Skeletal muscle tissue (tissue), 4 donors: ENCODE data around the gene ARHGEF6. TPM values are rescaled to one million over a fixed set of nuclear protein-coding genes. Genes with fewer than 3 reads are reported as not detected.

Experiments used
- H3K27ac ChIP-seq: one replicate; pipeline ENCODE4 v1.7.0; 2013; ENCODE audit warnings: mild to moderate bottlenecking, low read depth, low read length, inconsistent platforms
- H3K27me3 ChIP-seq, 3 donors: one replicate each; pipeline ENCODE4 v1.7.0; 2013; ENCODE audit warnings: low read length in 3 of 3; ENCODE audit not compliant: control insufficient read depth in 3 of 3, insufficient read depth in 3 of 3
- H3K36me3 ChIP-seq, 3 donors: one replicate each; pipeline ENCODE4 v1.7.0; 2013; ENCODE audit warnings: low read length in 3 of 3; ENCODE audit not compliant: control insufficient read depth in 3 of 3, insufficient read depth in 3 of 3
- H3K4me1 ChIP-seq, 3 donors: one replicate each; pipeline ENCODE4 v1.7.0; 2013; ENCODE audit warnings: low read length in 3 of 3, mild to moderate bottlenecking in 3 of 3; ENCODE audit not compliant: control insufficient read depth in 3 of 3, insufficient read depth in 3 of 3
- H3K4me3 ChIP-seq, 3 donors: one replicate each; pipeline ENCODE4 v1.7.0; 2013; ENCODE audit warnings: low read length in 3 of 3
- H3K9ac ChIP-seq, 3 donors: one replicate each; pipeline ENCODE4 v1.7.0; 2013; ENCODE audit warnings: low read length in 3 of 3, mild to moderate bottlenecking in 3 of 3, moderate library complexity in 2 of 3, low read depth in 1 of 3
- H3K9me3 ChIP-seq, 3 donors: one replicate each; pipeline ENCODE4 v1.7.0; 2013; ENCODE audit warnings: low read length in 3 of 3; ENCODE audit not compliant: control insufficient read depth in 3 of 3
- total RNA-seq: library from RNA; depleted of rRNA; stranded (reverse); fragments of >200 nt; gene quantifications from one replicate; pipeline ENCODE4 v1.2.3, GENCODE V29; 2014
- donor health status: Osteomylitis.

ARHGEF6 gene
- total RNA-seq, 1 donor from 2014 or later = 25.6 TPM

DNA sequence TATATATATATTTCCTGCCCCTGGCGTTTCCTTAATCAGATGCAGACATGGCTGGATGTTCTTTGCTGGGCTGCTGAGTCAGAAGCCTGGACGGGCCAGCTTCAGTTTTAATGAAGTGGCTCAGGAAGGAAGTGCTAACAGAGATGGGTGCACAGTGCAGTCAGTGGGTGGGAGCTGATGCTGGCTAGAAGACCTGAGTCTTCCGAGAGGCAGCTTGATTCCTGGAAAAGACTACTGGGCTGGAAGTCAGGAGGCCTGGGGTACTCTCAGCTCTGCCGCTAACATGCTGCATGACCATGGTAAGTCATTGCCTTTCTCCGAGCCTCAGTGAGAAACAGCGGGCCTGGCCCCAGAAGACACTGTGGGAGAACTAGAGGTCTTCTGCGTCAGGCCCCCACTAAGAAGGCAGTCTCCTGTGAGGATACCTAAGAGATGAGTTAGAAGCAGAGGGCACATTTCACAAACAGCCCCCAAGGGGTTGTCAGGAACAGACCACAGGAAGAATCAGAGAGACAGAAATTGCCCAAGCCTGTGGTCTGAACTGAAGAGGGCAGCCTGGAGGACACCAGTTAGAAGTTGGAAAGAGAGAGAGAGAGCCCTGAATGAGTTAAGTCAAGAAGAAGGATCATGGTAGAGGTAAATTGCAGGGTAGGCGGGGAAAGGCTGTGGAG, 141.1 kb downstream of the ARHGEF6 start:
- Histone ChIP-seq H3K27ac (no peak overlapping the region), H3K9me3 (no peaks in the 10 kb centered on the region), H3K4me1 (no peaks in the 10 kb centered on the region), H3K9ac (no peak overlapping the region), H3K27me3 (peaks cover 0 to 4% (median 0%) of the 10 kb centered on the region in 3 donors), H3K36me3 (no peaks in the 10 kb centered on the region), H3K4me3 (no peak overlapping the region)

DNA sequence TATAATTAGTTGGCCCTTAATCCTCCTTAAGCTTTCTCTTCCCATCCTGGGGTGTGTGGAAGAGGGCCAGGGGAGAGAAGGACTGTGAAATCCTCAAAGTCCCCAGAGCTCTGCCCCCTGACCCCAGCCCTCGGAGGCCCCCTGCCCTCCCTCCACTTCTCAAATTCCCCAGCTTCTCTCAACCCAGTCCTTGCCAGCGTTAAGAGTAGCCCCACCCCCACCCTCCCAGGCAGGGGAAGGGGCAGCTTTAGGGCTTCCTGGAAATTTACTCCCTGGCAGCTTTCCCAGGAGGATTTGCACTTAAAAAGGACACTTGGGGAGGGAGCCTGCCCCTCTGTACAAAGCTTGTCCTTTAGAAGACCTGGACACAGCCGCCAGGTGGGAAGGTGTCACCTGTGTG, 144.6 kb downstream of the ARHGEF6 start:
- Histone ChIP-seq H3K4me3 (no peak overlapping the region), H3K36me3 (no peaks in the 10 kb centered on the region), H3K4me1 (no peaks in the 10 kb centered on the region), H3K27me3 (peaks cover 0 to 4% (median 0%) of the 10 kb centered on the region in 3 donors), H3K9me3 (no peaks in the 10 kb centered on the region), H3K9ac (no peak overlapping the region), H3K27ac (no peak overlapping the region)

- Histone ChIP-seq H3K27me3 (peaks cover 0 to 4% (median 0%) of the 10 kb centered on the region in 3 donors), H3K4me1 (no peaks in the 10 kb centered on the region), H3K36me3 (no peaks in the 10 kb centered on the region), H3K4me3 (no peak overlapping the region), H3K27ac (no peak overlapping the region), H3K9me3 (no peaks in the 10 kb centered on the region), H3K9ac (no peak overlapping the region)
Observed at GRCh38 chrX:136635235-136635634, 145.5 kb downstream of the ARHGEF6 start.

DNA sequence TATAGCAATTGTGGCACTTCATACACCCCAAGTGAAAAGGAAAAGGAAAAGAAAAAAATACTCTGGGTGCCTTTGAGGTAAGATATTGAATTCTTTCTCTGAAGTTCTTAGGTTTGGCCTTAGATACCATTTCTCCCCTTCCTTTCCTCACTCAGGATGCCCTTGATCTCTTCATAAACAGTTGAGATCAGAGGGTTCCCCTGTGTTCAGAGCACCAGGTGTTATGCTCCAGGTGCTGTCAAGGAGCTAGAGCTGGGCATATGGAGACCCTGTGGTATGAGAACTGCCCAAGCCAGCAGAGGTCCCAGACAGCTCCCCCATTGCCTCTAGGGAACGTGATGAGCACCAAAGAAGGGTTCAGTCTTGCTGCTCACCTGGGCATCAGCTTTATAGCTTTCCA, 149.9 kb downstream of the ARHGEF6 start:
- no peak overlapping the region for H3K9ac ChIP-seq
- H3K27me3 ChIP-seq = no peaks in the 10 kb centered on the region
- no peaks in the 10 kb centered on the region for H3K4me1 ChIP-seq

DNA sequence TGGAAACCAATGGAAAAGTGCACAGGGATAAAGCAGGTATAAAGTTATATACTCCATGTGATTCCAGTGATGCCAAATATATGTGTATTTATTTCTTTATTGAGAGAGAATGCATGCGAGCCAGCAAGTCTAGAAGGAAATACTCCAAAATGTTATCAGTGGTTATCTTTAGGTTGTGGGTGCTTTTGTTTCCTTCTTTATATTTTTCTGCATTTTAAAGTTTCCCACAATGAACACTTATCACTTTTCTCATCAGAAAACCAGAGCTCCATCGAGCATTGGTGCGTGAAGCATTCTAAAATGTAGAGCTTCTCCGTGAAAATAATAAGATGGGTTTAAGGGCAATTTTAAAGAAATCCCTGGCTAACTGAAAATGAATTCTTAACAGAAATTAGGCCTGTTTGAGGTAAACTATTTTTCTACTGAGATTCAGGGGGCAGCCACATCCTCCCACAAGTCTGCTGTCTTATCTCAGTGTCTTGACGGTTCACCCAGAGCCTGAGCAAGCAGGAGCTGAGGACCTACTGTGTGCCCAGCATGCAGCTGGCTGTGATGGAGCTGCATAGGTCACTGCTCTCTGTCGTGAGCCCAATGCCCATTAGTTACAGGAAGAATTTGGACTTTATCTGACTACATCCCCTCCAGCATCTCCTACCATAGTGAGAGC, 151.5 kb downstream of the ARHGEF6 start:
- H3K9me3 ChIP-seq = no peaks in the 10 kb centered on the region
- H3K36me3 ChIP-seq = no peaks in the 10 kb centered on the region
- H3K4me3 ChIP-seq = no peak overlapping the region
- H3K27ac ChIP-seq = no peak overlapping the region
- no peak overlapping the region for H3K9ac ChIP-seq
- H3K27me3 ChIP-seq = no peaks in the 10 kb centered on the region
- no peaks in the 10 kb centered on the region for H3K4me1 ChIP-seq

More for the DNA sequence above, 149.9 kb downstream of the ARHGEF6 start:
- Histone ChIP-seq H3K4me3 (no peak overlapping the region), H3K9me3 (no peaks in the 10 kb centered on the region), H3K36me3 (no peaks in the 10 kb centered on the region), H3K27ac (no peak overlapping the region)

DNA sequence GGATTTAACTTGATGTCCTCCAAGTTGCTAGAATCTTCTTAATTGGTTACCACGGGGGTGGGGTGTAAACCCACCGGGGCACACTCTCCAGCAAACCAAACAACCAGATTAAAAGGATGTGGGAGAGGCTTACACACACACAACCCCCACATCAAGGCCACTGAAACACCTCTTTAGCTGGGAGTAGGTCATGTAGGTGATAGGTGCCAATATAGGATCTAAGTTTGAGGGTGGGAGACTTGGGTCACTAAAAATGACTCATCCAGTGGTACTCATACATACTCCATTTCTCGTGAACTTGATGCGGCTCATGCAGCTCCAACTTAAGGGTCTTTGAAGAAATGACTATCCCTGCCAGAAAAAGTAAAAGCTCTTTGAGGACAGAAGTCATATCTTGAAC, 153.3 kb downstream of the ARHGEF6 start:
- Histone ChIP-seq H3K9ac (no peak overlapping the region), H3K9me3 (no peaks in the 10 kb centered on the region), H3K27ac (no peak overlapping the region), H3K4me1 (no peaks in the 10 kb centered on the region), H3K27me3 (no peaks in the 10 kb centered on the region), H3K4me3 (no peak overlapping the region), H3K36me3 (no peaks in the 10 kb centered on the region)

- Histone ChIP-seq H3K4me3 (no peak overlapping the region), H3K27me3 (no peaks in the 10 kb centered on the region), H3K9me3 (no peaks in the 10 kb centered on the region), H3K36me3 (no peaks in the 10 kb centered on the region), H3K4me1 (no peaks in the 10 kb centered on the region), H3K27ac (no peak overlapping the region), H3K9ac (no peak overlapping the region)
Observed at GRCh38 chrX:136626891-136627290, 153.8 kb downstream of the ARHGEF6 start.

- Histone ChIP-seq H3K27ac (no peak overlapping the region), H3K36me3 (no peaks in the 10 kb centered on the region), H3K4me3 (no peak overlapping the region), H3K9ac (no peak overlapping the region), H3K4me1 (no peaks in the 10 kb centered on the region), H3K27me3 (no peaks in the 10 kb centered on the region), H3K9me3 (no peaks in the 10 kb centered on the region)
Observed at GRCh38 chrX:136626237-136626636, 154.5 kb downstream of the ARHGEF6 start.

DNA sequence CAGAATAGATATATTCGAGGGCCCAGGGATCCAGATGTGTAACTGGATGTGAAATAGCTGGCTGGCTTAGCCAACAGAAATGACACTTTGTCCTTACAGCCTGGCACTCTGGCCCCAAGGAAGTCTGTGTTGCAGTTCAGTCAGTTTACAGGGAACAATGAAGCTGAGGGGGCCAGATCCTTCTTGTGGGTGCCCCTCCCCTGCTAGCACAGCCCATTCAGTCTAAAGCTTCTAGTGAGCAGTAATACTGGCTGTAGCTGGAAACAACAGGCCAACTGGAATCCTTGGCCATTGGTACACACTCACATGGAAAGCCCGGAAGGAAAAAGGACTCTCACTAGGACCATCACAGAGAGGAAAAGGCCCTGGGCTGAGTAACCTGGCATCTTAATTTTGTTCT, 155.5 kb downstream of the ARHGEF6 start:
- no peaks in the 10 kb centered on the region for H3K27me3 ChIP-seq
- no peaks in the 10 kb centered on the region for H3K4me1 ChIP-seq

GRCh38 chrX:136623396-136623795, 157.3 kb downstream of the ARHGEF6 start:
- Histone ChIP-seq H3K9me3 (no peaks in the 10 kb centered on the region), H3K9ac (no peak overlapping the region), H3K27ac (no peak overlapping the region), H3K4me3 (no peak overlapping the region), H3K4me1 (no peaks in the 10 kb centered on the region), H3K27me3 (no peaks in the 10 kb centered on the region), H3K36me3 (no peaks in the 10 kb centered on the region)

More for the DNA sequence above, 155.5 kb downstream of the ARHGEF6 start:
- no peaks in the 10 kb centered on the region for H3K36me3 ChIP-seq
- no peak overlapping the region for H3K4me3 ChIP-seq
- H3K9ac ChIP-seq = no peak overlapping the region
- no peak overlapping the region for H3K27ac ChIP-seq
- H3K9me3 ChIP-seq = no peaks in the 10 kb centered on the region
